Retinal pigment epithelial cell (primary cell): ENCODE measurements around the gene ALX4.

Source experiments
- DNase-seq: peaks from one replicate; pipeline ENCODE4 v3.0.0-alpha.2; 2010; ENCODE audit warnings: low read depth
- H3K4me3 ChIP-seq: 2 replicates; pipeline ENCODE4 v1.5.1; 2011; ENCODE audit warnings: mild to moderate bottlenecking, low read length, control low read depth, moderate library complexity
- TF ChIP-seq, protein P1 (sequence below): conservative IDR thresholded peaks from 2 replicates; pipeline ENCODE4 v1.5.1; 2011; ENCODE audit warnings: low read depth, low read length, control low read depth, inconsistent platforms

Gene ALX4

DNA sequence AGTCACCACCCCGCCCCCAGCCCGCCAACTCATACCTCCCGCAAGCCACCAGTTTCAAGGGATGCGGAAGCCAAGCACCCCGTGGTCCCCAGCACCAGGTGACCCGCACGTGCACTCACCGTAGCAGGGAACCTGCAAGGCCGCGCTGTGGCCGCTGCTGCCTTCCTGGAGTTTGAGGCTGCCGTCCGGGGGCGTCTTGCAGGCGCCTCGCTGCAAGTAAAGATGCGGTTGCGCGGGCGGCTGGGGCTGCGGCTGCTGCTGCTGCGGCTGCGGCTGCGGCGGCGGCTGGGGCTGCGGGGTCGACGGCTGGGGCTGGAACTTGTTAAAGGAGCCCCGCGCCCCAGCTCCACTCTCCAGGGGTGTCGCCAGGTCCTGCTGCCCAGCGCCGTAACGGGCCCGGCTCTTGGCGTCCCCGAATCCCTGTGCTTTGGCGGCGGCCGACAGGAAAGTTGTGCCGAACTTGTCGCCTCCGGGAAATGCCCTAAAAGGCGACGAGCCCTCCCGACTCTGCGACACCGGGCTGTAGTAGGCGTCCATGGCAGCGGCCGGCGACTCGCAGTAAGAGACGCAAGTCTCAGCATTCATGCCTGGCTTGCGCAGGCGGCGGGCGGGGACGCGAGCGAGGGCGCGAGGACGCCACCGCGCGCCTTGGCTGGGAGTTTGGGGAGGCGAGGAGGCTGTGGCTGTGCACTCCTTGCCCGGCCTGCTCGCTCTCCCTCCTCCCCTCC, at the start of gene ALX4:
Gene ALX4 (minus strand): TSS at position 662 of the 728 bp plus-strand sequence. CDS start 77 bp downstream, at position 585.
- TF ChIP-seq, protein P1, sequence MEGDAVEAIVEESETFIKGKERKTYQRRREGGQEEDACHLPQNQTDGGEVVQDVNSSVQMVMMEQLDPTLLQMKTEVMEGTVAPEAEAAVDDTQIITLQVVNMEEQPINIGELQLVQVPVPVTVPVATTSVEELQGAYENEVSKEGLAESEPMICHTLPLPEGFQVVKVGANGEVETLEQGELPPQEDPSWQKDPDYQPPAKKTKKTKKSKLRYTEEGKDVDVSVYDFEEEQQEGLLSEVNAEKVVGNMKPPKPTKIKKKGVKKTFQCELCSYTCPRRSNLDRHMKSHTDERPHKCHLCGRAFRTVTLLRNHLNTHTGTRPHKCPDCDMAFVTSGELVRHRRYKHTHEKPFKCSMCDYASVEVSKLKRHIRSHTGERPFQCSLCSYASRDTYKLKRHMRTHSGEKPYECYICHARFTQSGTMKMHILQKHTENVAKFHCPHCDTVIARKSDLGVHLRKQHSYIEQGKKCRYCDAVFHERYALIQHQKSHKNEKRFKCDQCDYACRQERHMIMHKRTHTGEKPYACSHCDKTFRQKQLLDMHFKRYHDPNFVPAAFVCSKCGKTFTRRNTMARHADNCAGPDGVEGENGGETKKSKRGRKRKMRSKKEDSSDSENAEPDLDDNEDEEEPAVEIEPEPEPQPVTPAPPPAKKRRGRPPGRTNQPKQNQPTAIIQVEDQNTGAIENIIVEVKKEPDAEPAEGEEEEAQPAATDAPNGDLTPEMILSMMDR: no peak
- no peak within 1 kb of the TSS for H3K4me3 ChIP-seq
- no peak for DNase-seq

DNA sequence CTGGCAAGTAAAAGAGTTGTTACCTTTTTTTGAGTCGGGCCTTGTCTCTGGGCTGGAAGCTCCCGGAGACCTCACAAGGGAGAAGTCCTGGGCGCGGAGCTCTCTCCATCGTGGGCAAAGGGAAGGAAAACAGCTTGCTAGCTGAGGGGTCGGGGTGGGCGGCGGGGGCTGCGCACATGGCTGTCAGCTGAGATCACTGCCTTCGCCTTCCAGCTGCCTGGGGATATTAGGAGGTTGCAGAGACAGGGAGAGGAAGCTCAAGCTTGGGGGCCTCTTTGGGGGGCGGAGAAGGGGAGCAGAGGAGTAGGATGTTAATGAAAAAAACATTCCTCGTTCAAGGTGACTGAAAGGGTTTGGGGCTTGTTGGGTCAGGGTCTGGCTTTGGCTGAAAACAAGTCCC, 49.2 kb upstream of the ALX4 start:
- TF ChIP-seq, protein P1: no peak
- H3K4me3 ChIP-seq: no peak overlapping the region
- no peak for DNase-seq

DNA sequence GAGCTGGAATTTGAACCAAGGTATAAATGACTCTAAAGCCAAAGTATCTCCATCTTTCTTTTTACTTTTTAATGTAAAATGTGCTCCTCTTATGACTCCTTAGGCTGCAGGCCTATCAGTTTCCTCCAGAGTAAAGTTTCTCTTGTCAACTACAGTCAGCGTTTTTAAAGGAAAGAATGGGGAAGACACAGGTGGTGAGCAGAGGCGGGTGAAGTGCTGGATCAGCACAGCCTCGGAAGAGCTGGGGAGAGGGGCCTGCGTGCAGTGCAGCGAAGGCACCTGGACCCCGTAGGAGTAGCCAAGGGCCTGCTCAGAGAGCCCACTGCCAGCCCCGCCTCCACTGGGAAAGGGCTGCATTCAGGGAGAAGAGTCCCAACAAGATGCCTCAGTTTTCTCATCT, 48.8 kb upstream of the ALX4 start:
- TF ChIP-seq, protein P1: no peak
- H3K4me3 ChIP-seq: no peak overlapping the region
- no peak for DNase-seq

DNA sequence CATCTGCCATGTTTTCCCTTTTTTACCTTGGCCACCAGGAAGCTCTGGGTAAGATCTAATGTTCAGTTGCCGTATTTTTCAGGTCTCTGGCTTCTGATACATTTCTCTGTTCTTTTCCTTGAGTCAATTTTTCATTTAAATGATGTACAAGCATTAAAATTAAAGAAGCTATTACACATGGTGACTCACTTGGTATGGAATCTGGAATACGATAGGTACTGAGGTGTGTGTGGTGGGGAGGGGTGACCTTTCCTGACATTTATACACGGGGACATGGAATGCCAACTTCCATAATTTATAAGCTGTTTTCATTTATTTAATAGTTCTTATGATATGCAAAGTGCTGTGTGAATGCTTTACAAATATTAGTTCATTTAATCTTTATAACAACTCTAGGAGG, 47.8 kb upstream of the ALX4 start:
- no peak overlapping the region for H3K4me3 ChIP-seq
- TF ChIP-seq, protein P1: no peak
- no peak for DNase-seq

DNA sequence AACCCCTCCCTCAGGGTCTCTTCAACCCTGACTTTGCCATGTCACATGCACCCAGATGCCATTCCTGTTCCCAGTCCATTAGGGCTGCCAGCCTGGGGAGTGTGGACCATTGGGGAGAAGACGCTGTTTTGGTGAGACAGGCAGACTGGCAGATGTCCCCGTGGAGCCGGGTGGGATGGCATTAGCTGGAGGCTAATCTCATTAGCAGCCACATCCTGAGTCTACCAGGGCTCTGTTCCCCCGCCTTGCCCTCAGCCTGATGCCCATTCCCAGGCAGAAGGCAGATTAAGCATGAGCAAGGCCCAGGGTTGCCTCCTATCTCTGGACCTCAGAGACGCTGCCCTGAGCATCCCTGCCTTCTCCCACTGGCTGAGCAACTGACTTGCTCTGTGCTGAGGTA, 46.4 kb upstream of the ALX4 start:
- TF ChIP-seq, protein P1: no peak
- no peak overlapping the region for H3K4me3 ChIP-seq
- DNase-seq: no peak

DNA sequence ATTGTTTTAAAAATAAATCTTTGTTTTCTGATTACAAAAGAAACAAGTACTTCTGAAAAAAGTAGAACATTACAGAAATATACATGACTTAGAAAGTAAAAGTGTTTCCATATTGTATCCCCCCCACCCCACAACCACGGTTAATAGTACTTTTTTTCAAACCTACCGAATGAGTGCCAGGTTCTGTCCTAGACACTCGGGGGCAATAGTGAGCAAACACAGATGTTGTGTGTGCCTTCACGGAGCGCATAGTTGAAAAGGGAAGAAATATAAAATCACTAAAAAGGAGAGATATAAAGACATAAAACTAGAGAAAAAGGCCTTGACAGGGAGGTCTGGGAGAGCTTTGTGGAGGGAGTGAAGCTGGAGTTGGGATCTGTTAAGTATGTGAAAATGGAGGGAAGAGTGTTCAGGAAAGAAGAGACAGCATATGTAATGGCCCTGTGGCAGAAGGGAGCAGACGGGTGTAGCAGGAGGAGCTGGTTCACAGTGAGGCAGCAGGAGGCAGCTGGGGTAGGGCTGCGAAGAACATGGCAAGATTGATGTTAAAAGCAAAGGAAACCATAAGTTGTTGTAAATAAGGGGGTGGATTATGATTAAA, 42.1 kb upstream of the ALX4 start:
- DNase-seq: no peak
- H3K4me3 ChIP-seq: no peak overlapping the region

More for the DNA sequence above, 42.1 kb upstream of the ALX4 start:
- TF ChIP-seq, protein P1: peak; percentile 40
